HFF-Myc (cell line): Measurements from ENCODE around the gene NTN1.

Experiments
- DNase-seq: peaks from one replicate; pipeline ENCODE4 v3.0.0-alpha.2; 2011; ENCODE audit warnings: low read depth; ENCODE audit errors: extremely low read depth
- H3K4me3 ChIP-seq: replicated peaks from 2 replicates; pipeline ENCODE4 v1.5.1; 2011; ENCODE audit warnings: low read depth, mild to moderate bottlenecking, control low read depth, low read length
- CTCF ChIP-seq: IDR thresholded peaks from 2 replicates; pipeline ENCODE4 v1.5.1; 2012; ENCODE audit warnings: mild to moderate bottlenecking, low read depth, low read length, control low read depth; ENCODE audit errors: missing control alignments

Gene NTN1

GRCh38 chr17:9079461-9080103 is 58.3 kb downstream of the NTN1 start:
- no peak overlapping the region for H3K4me3 ChIP-seq
- TF ChIP-seq CTCF, result no peak
- no peak for DNase-seq

- H3K4me3 ChIP-seq, result no peak overlapping the region
- TF ChIP-seq CTCF, result no peak
- DNase-seq, result no peak
Measured at GRCh38 chr17:9080296-9080914, 59.1 kb downstream of the NTN1 start.

- H3K4me3 ChIP-seq, result no peak overlapping the region
- TF ChIP-seq CTCF, result no peak
- no peak for DNase-seq
Measured at GRCh38 chr17:9080983-9081382, 59.7 kb downstream of the NTN1 start.

GRCh38 chr17:9086577-9086976 is 65.3 kb downstream of the NTN1 start:
- no peak for TF ChIP-seq CTCF
- no peak for DNase-seq
- no peak overlapping the region for H3K4me3 ChIP-seq

GRCh38 chr17:9087921-9088320 is 66.6 kb downstream of the NTN1 start:
- no peak overlapping the region for H3K4me3 ChIP-seq
- DNase-seq, result no peak
- TF ChIP-seq CTCF, result no peak

- no peak for TF ChIP-seq CTCF
- no peak for DNase-seq
- no peak overlapping the region for H3K4me3 ChIP-seq
Measured at GRCh38 chr17:9090641-9091096, 69.4 kb downstream of the NTN1 start.
